GM18861 (cell line): ENCODE data around the gene CNTN4.

ENCODE experiments used
- ATAC-seq: cut with Tn5 transposase; IDR thresholded peaks from one replicate; pipeline ENCODE4 v1.9.1; 2021; ENCODE audit not compliant: unreplicated experiment

CNTN4 gene

GRCh38 chr3:2847062-2847841, 748.6 kb downstream of the CNTN4 start:
- ATAC-seq = no peak

- no peak for ATAC-seq
These were observed 750.4 kb downstream of the CNTN4 start for GRCh38 chr3:2849092-2849491.

DNA sequence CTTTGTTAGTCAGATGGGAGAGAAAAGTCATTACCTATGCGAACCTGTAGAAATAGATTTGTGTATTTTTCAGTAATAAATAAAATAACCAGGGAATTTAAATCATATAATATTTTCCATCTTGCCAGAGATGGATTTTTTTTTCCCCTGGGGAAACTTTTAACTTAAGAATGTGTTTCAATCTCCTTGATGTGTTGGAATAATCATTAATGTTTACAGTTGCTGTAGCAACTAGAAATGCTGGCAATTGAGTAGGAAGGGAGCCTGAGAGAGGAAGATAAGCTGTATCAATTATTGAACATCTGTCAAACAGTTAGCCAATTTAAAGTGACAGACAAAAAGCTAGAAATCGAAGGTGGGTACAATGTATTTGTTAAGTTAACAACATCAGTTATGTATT, 752.0 kb downstream of the CNTN4 start:
- ATAC-seq = no peak

DNA sequence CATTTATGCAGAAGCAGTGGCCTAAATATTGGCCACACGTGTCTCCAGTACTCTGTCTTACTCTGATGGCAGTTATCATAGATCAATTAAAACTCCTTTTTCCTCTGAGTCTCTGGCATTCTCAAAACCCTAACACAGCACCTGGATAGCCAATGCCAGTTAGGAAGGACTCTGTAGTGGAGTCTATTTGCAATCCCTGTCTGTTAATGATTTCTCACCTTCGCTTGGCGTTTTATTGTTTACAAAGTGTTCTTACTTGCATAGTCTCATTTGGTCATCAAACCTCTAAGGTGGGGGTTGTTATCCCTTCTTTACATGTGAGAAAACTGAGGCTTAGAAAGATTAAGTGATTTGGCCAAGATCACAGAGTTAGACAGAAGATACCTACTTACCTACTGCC, 752.7 kb downstream of the CNTN4 start:
- no peak for ATAC-seq

DNA sequence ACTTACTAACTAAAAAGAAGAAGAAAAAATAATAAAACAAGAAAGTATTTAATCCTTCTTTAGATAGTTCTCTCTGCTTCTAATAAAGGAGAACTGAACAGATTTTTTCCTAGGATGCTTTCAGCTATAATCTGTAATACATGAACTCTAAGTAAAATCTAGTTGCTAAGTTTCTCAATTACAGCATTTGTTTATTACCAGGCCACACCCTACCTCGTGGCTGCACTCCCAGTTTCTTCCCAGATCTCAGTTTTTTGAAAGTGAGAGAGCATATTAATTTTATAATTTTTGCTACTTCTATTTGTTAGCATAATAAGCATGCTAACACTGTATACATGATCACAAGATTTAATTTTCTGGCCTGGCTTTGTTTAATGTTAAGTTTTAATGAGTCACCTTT, 753.2 kb downstream of the CNTN4 start:
- ATAC-seq = no peak

- no peak for ATAC-seq
These were observed 755.0 kb downstream of the CNTN4 start for GRCh38 chr3:2853651-2854050.

DNA sequence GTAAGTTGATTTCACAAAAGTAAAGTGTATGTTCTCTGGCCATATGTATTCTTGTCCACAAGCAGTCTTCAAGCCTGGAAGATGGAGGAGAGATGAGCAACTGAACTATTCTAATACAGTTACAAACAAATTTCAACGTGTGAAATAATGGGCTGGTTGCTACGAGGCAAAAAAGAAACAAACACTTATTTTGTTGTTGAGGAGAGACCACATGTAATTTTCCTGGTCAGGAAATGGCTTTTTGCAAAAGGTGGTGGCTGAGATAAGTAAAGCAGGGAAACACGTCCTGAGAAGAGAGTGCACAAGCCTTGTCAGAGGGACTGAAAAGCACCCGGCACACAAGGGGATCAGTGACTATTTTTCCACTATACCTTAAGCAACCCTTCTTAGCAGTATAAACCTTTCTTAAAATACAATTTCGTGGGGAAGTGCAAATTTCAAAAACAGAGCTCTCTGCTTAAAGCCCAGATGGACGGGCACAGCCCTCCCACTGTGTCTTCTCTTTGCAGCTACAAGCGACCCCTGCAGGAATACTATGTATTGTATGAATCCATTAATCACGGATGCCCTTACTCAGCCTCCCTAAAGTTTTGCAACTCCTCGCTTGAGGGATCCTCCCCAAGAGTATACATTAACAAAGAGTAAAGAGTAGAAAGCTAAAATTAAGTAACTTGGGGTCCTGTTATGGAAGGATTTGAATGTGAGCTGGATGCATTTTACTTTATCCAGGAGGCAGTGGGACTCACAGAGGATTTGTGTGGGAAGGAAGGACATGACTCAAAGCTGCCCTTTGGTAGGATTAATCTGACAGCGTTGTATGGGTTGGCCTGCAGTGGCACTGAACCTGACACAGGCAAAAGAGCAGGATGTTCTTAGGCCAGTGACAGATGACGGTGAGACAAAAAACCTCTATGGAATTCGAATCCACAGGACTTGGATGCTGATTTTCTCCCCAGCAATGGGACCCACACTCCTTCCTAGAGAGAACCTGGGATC, 757.8 kb downstream of the CNTN4 start:
- ATAC-seq = no peak

- ATAC-seq = no peak
These were observed 762.0 kb downstream of the CNTN4 start for GRCh38 chr3:2860626-2861025.

- ATAC-seq = no peak
These were observed 762.5 kb downstream of the CNTN4 start for GRCh38 chr3:2861120-2861519.

DNA sequence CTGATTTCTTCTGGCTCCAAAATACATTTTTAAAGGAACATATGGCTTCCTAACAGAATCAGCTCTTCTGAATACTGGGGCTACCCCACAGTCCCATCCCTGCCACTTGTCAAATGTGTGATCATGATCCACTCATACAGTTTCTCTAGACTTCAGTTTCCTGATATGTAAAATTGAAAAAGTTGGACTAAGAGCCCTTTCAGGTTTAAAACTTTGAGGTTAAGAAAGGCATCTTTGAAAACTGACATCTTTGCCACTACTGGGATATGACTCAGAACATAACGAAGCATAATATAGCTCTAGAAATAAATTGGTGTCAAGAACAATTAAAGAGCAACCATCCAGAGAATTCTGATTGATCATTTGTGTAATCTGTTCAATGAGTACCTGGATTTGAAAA, 763.3 kb downstream of the CNTN4 start:
- ATAC-seq = no peak

DNA sequence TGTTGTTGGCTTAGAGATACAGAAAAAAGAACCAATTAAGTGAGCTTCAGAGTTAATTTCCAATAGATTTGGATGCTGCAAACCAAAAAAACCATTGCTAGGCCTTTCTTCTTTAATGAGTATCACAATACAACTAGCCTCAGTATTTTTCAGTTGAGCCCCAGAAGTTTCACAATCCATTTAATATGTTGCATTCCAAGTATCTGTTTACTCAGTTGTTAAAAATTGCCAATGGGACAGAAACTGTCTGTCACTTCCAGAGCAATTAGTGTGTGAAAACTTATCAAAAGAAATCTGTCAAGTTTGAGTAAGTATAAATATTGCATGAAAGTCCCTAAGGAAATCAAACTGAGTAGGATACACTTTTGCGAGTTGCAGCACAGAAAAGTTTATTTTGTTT, 763.7 kb downstream of the CNTN4 start:
- no peak for ATAC-seq

DNA sequence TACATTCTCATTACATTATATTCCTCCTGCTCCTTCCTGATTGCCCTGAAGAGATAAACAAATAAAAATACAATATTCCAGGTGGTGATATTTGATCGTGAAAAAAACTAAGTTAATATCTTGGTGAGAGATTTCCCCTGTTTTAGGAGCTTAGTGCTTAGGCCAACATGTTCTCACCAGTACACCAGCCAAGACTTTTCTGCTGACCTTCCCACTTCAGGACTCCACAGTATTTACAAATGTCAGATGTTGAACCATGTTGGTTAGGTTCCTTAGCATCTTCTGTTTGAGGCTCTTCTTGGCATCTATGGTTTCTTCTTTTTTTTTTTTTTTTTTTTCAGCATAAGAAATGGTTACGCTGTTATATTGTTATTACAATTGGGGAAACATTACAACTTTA, 764.5 kb downstream of the CNTN4 start:
- no peak for ATAC-seq

DNA sequence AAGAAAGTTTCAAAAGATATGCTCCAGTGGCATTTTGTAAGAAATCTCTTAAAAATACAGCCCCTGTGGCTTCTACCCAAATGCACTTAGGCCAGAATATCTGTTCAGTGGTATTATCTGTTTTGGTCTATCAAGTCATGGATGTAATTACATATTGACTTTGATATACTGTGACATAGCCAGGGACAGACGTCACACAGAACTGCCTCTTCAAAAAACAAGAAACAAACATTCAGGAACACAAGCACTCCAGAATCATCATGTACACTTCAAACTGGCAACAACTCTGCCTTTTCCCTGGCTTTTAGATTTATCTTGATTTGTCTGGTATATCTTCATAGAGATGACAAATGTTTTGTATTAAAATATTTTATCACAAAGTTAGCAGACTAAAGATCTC, 771.2 kb downstream of the CNTN4 start:
- ATAC-seq = no peak

DNA sequence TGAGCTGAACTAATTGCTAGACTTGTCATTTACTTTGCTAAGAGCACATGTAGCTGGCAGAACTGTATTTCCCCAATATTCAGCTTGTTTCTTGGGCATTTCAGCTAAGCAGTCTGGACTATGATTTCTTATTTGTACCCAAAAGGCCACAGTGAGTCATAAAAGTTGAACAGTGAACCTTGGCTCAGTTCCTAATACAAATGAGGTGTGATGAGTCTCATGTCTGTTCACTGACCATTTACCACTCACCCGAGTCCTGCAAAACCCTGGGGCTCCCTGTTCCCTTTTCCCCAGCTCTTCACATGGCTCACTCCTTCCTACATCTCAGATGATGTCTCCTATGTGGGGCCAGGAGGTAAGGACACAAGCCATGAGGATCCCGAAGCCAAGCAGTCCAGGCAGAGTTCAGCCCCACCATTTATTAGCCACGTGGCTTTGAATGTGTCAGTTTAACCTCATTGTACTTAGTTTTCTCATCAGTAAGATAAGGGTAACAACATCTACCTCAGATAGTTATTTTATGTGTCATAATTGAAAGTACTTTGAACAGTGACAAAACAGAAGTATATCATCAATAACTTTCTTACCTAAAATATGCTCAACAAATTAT, 772.2 kb downstream of the CNTN4 start:
- no peak for ATAC-seq

DNA sequence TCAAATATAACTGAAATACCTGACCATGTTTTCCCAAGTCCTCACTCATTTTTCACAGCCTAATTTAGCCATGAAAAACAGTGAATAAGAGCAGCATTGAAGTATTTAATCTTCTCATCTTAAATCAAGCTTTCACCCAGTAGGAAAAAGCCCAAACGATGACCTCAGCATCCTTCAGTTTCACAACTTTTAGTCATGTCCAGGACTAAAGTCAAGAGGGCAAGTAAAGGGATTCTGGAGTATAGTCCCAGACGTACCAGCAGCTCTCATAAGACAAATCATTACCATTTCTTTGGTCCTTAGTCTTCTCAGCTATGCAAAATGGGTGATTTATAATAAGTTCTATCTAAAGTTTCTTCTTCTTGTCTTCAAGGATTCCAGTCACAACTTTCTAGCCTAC, 774.2 kb downstream of the CNTN4 start:
- ATAC-seq = no peak

DNA sequence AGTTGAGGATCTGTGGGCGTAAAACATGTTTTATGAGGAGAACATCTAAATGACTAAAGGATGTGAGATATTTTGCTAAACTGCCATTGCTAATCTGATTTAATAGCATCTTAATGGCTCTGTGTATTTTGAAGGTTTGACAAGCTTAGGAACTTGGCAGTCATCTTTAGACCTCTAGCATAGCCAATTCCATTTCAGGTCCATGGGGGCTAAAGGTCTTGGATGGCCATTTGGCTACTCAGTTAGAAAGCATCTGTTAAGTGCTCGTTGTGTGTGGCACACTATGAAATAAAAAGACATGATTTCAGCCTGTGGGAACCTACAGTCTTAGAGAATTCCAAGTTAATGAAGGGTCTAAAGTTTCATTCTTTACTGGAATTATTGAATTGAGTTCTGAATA, 775.3 kb downstream of the CNTN4 start:
- ATAC-seq = no peak

- no peak for ATAC-seq
These were observed 777.0 kb downstream of the CNTN4 start for GRCh38 chr3:2875699-2876098.

DNA sequence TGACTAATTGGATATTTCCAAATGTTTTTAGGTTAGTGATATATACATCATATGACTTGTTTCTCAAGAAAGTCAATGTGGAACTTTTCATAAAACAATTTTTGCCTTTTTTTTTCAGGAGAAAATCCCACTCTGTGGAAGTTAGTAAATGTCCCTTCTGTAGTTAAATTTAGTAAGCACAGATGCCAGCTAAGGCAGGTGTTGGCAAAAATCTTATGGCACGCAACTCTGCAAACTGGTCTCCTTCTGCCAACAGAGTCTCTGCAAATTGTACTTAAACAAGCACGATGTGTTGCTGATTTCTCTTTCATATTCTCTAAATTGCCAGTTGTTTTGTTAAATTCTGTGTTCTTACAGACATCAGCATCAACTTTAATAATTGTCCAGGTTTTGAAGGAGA, 777.7 kb downstream of the CNTN4 start:
- ATAC-seq = no peak

DNA sequence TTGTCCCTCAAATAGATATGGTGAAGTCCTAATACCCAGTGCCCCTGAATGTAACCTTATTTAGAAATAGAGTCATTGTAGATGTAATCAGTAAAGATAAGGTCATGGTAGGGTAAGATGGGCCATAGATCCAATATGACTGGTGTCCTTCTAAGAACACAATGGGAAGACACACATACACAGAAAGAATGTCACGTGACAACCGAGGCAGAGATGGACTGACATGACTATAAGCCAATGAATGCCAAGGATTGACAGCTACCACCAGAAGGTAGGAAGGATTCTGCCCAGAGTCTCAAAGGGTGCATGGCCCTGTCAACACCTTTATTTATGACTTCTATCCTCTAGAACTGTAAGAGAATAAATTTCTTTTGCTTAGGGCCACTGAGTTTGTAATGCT, 780.4 kb downstream of the CNTN4 start:
- no peak for ATAC-seq

GRCh38 chr3:2879587-2879986, 780.9 kb downstream of the CNTN4 start:
- ATAC-seq = no peak

DNA sequence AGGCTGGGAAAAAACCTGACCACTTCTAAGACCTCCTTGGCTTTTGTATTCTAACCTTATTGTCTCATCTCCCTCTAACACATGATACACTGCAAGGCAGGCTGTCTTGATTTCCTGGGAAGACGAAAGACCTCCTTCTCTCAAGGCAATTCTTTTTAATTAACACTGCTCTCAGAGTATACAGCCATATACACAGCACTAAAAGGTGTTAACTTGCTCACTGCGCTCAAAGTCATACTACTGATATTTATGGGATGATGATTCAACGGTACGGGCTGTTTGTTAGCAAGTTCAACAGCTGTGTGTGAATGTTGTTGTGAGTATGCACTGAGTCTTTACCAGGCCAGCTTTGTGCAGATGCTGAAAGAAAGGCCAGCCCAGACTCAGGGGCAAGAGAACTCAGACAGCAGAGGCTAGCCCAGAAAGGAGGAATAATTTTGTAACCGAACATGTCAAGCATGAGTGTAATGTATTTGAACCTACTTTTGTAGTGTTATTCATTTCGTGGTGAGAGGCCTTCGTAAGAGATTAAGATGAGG, 781.6 kb downstream of the CNTN4 start:
- no peak for ATAC-seq
